ENCODE measurements around the gene TMEM86B.

The TMEM86B gene

GRCh38 chr19:55228403-55229031 is at the start of gene TMEM86B:
Gene TMEM86B, minus strand, starts transcription at chr19:55228763. Its CDS starts 22 bp downstream, at chr19:55228741.
- DNase-seq (no peak), ATAC-seq (replicated peaks) (no peak)
- no peaks in the 10 kb centered on the region for H3K9me3 Mint-ChIP-seq
- peak within 1 kb of the TSS; percentile 70 for H3K27ac Mint-ChIP-seq
- peaks cover 39 to 65% of the 10 kb centered on the region in 2 donors for H3K36me3 Mint-ChIP-seq
- no peak within 1 kb of the TSS for H3K4me3 Mint-ChIP-seq
- no peaks in the 10 kb centered on the region for H3K27me3 Mint-ChIP-seq
- peaks cover 10 to 16% of the 10 kb centered on the region in 2 donors for H3K4me1 Mint-ChIP-seq

GRCh38 chr19:55277494-55277893 is 48.9 kb upstream of the TMEM86B start:
- Mint-ChIP-seq H3K27me3 (peaks cover 0 to 1% of the 10 kb centered on the region in 2 donors), H3K4me1 (peaks cover 32 to 57% of the 10 kb centered on the region in 2 donors), H3K4me3 (peak overlapping the region in 1 of 2 donors; percentile 51), H3K27ac (peak overlapping the region; percentile 25), H3K9me3 (no peaks in the 10 kb centered on the region), H3K36me3 (peaks cover 27 to 31% of the 10 kb centered on the region in 2 donors)
- ATAC-seq (replicated peaks), result no peak
- no peak for DNase-seq

- H3K9me3 Mint-ChIP-seq, result no peaks in the 10 kb centered on the region
- H3K4me1 Mint-ChIP-seq, result peaks cover 32 to 57% of the 10 kb centered on the region in 2 donors
- H3K27ac Mint-ChIP-seq, result peak overlapping the region; percentile 85
- DNase-seq (no peak), ATAC-seq (replicated peaks) (peak in 1 of 2 donors; percentile 17)
- H3K36me3 Mint-ChIP-seq, result peaks cover 32 to 37% of the 10 kb centered on the region in 2 donors
- peak overlapping the region; percentile 39 to 51 for H3K4me3 Mint-ChIP-seq
- no peaks in the 10 kb centered on the region for H3K27me3 Mint-ChIP-seq
These were observed 48.3 kb upstream of the TMEM86B start for GRCh38 chr19:55276720-55277430.

- DNase-seq, result no peak
- Mint-ChIP-seq H3K27me3 (no peaks in the 10 kb centered on the region), H3K9me3 (no peaks in the 10 kb centered on the region), H3K4me3 (peak overlapping the region; percentile 39 to 51), H3K4me1 (peaks cover 32 to 52% of the 10 kb centered on the region in 2 donors), H3K36me3 (peaks cover 39 to 44% of the 10 kb centered on the region in 2 donors), H3K27ac (peak overlapping the region; percentile 85)
- peak; percentile 59 to 69 for ATAC-seq (replicated peaks)
These were observed 47.5 kb upstream of the TMEM86B start for GRCh38 chr19:55275851-55276719.

- Mint-ChIP-seq H3K36me3 (peaks cover 44 to 57% of the 10 kb centered on the region in 2 donors), H3K27ac (no peak overlapping the region), H3K4me3 (no peak overlapping the region), H3K9me3 (no peaks in the 10 kb centered on the region), H3K4me1 (peaks cover 22 to 36% of the 10 kb centered on the region in 2 donors), H3K27me3 (no peaks in the 10 kb centered on the region)
- DNase-seq (no peak), ATAC-seq (replicated peaks) (no peak)
These were observed 45.6 kb upstream of the TMEM86B start for GRCh38 chr19:55273978-55274707.

GRCh38 chr19:55272142-55272541 is 43.6 kb upstream of the TMEM86B start:
- no peaks in the 10 kb centered on the region for H3K9me3 Mint-ChIP-seq
- no peak overlapping the region for H3K27ac Mint-ChIP-seq
- peaks cover 12 to 22% of the 10 kb centered on the region in 2 donors for H3K4me1 Mint-ChIP-seq
- H3K4me3 Mint-ChIP-seq, result no peak overlapping the region
- no peak for DNase-seq
- no peak for ATAC-seq (replicated peaks)
- H3K36me3 Mint-ChIP-seq, result peaks cover 39 to 60% of the 10 kb centered on the region in 2 donors
- H3K27me3 Mint-ChIP-seq, result no peaks in the 10 kb centered on the region

- ATAC-seq (replicated peaks) (no peak), DNase-seq (no peak)
- Mint-ChIP-seq H3K9me3 (peaks cover 5% of the 10 kb centered on the region in 2 donors), H3K4me3 (no peak overlapping the region), H3K4me1 (peaks cover 8 to 14% of the 10 kb centered on the region in 2 donors), H3K27ac (no peak overlapping the region), H3K27me3 (no peaks in the 10 kb centered on the region), H3K36me3 (peaks cover 41 to 64% of the 10 kb centered on the region in 2 donors)
These were observed 41.8 kb upstream of the TMEM86B start for GRCh38 chr19:55270172-55270942.

GRCh38 chr19:55269299-55269698 is 40.7 kb upstream of the TMEM86B start:
- Mint-ChIP-seq H3K9me3 (peaks cover 5% of the 10 kb centered on the region in 2 donors), H3K27ac (no peak overlapping the region), H3K36me3 (peaks cover 41 to 65% of the 10 kb centered on the region in 2 donors), H3K4me1 (peaks cover 7 to 8% of the 10 kb centered on the region in 2 donors), H3K27me3 (no peaks in the 10 kb centered on the region), H3K4me3 (no peak overlapping the region)
- no peak for ATAC-seq (replicated peaks)
- DNase-seq, result no peak

- H3K27ac Mint-ChIP-seq, result no peak overlapping the region
- H3K9me3 Mint-ChIP-seq, result peaks cover 5% of the 10 kb centered on the region in 2 donors
- H3K4me3 Mint-ChIP-seq, result no peak overlapping the region
- ATAC-seq (replicated peaks), result no peak
- DNase-seq, result no peak
- peaks cover 7 to 8% of the 10 kb centered on the region in 2 donors for H3K4me1 Mint-ChIP-seq
- H3K27me3 Mint-ChIP-seq, result no peaks in the 10 kb centered on the region
- H3K36me3 Mint-ChIP-seq, result peaks cover 45 to 57% of the 10 kb centered on the region in 2 donors
These were observed 38.3 kb upstream of the TMEM86B start for GRCh38 chr19:55266840-55267239.

- ATAC-seq (replicated peaks) (no peak), DNase-seq (no peak)
- H3K4me1 Mint-ChIP-seq, result peaks cover 7 to 8% of the 10 kb centered on the region in 2 donors
- H3K36me3 Mint-ChIP-seq, result peaks cover 44 to 54% of the 10 kb centered on the region in 2 donors
- H3K4me3 Mint-ChIP-seq, result no peak overlapping the region
- no peak overlapping the region for H3K27ac Mint-ChIP-seq
- peaks cover 5% of the 10 kb centered on the region in 2 donors for H3K9me3 Mint-ChIP-seq
- H3K27me3 Mint-ChIP-seq, result no peaks in the 10 kb centered on the region
These were observed 37.8 kb upstream of the TMEM86B start for GRCh38 chr19:55266404-55266803.

GRCh38 chr19:55265723-55266386 is 37.3 kb upstream of the TMEM86B start:
- DNase-seq (no peak), ATAC-seq (replicated peaks) (no peak)
- Mint-ChIP-seq H3K27ac (no peak overlapping the region), H3K4me1 (peaks cover 6 to 7% of the 10 kb centered on the region in 2 donors), H3K27me3 (no peaks in the 10 kb centered on the region), H3K4me3 (no peak overlapping the region), H3K36me3 (peaks cover 41 to 51% of the 10 kb centered on the region in 2 donors), H3K9me3 (peaks cover 5% of the 10 kb centered on the region in 2 donors)

GRCh38 chr19:55265173-55265572 is 36.6 kb upstream of the TMEM86B start:
- Mint-ChIP-seq H3K9me3 (peaks cover 5% of the 10 kb centered on the region in 2 donors), H3K4me3 (no peak overlapping the region), H3K36me3 (peaks cover 38 to 44% of the 10 kb centered on the region in 2 donors), H3K27ac (no peak overlapping the region), H3K4me1 (peaks cover 7 to 12% of the 10 kb centered on the region in 2 donors), H3K27me3 (no peaks in the 10 kb centered on the region)
- no peak for ATAC-seq (replicated peaks)
- DNase-seq, result no peak
